Type B pancreatic cell (in vitro differentiated cells): ENCODE data around the gene FADS3. TPM values are rescaled to one million over a fixed set of nuclear protein-coding genes. Genes with fewer than 3 reads are reported as not detected.
A peak's percentile ranks its signal among the peaks of the same experiment; 100 is the strongest.

Experiments
- DNase-seq: peaks from one replicate; pipeline ENCODE4 v3.0.0; 2021; ENCODE audit warnings: mixed read lengths; ENCODE audit not compliant: unreplicated experiment; ENCODE audit errors: extremely low spot score
- H3K27ac Mint-ChIP-seq: 2 replicates; pipeline ENCODE4 v1.8.0; 2021; ENCODE audit warnings: mild to moderate bottlenecking, mixed read lengths
- H3K27me3 Mint-ChIP-seq: 2 replicates; pipeline ENCODE4 v1.8.0; 2021; ENCODE audit warnings: mixed read lengths
- H3K36me3 Mint-ChIP-seq: 2 replicates; pipeline ENCODE4 v1.8.0; 2021; ENCODE audit warnings: mixed read lengths
- H3K4me1 Mint-ChIP-seq: one replicate; pipeline ENCODE4 v1.8.0; 2021; ENCODE audit warnings: mixed read lengths; ENCODE audit not compliant: unreplicated experiment
- H3K4me3 Mint-ChIP-seq: 2 replicates; pipeline ENCODE4 v1.8.0; 2021; ENCODE audit warnings: mild to moderate bottlenecking, mixed read lengths
- H3K9me3 Mint-ChIP-seq: 2 replicates; pipeline ENCODE4 v1.8.0; 2021; ENCODE audit warnings: mixed read lengths
- CTCF ChIP-seq: fragments of 200-600 bp; sonication (generic); conservative IDR thresholded peaks from 2 replicates; pipeline ENCODE4 v1.5.0; 2021; ENCODE audit warnings: antibody characterized with exemption, mild to moderate bottlenecking
- total RNA-seq: library from RNA; stranded (reverse); gene quantifications from 2 replicates; pipeline ENCODE4 v1.2.1, GENCODE V29; 2021; ENCODE audit warnings: low replicate concordance

FADS3 gene
- total RNA-seq, 1 donor from 2014 or later, result 10.0 TPM

- no peak for TF ChIP-seq CTCF
- H3K27me3 Mint-ChIP-seq, result peaks cover 5% of the 10 kb centered on the region
- H3K9me3 Mint-ChIP-seq, result no peaks in the 10 kb centered on the region
- H3K4me3 Mint-ChIP-seq, result no peak overlapping the region
- no peak overlapping the region for H3K27ac Mint-ChIP-seq
- H3K36me3 Mint-ChIP-seq, result no peaks in the 10 kb centered on the region
- H3K4me1 Mint-ChIP-seq, result peaks cover 42% of the 10 kb centered on the region
- no peak for DNase-seq
Observed at GRCh38 chr11:61927501-61927900, 36.2 kb upstream of the FADS3 start.

GRCh38 chr11:61926235-61926634 is 34.9 kb upstream of the FADS3 start:
- Mint-ChIP-seq H3K27ac (no peak overlapping the region), H3K36me3 (no peaks in the 10 kb centered on the region), H3K27me3 (peaks cover 5% of the 10 kb centered on the region), H3K4me3 (no peak overlapping the region), H3K9me3 (no peaks in the 10 kb centered on the region), H3K4me1 (peaks cover 43% of the 10 kb centered on the region)
- DNase-seq, result no peak
- no peak for TF ChIP-seq CTCF

GRCh38 chr11:61925736-61926135 is 34.4 kb upstream of the FADS3 start:
- no peak for DNase-seq
- Mint-ChIP-seq H3K4me3 (no peak overlapping the region), H3K27ac (no peak overlapping the region), H3K9me3 (no peaks in the 10 kb centered on the region), H3K27me3 (peaks cover 5% of the 10 kb centered on the region), H3K4me1 (peaks cover 43% of the 10 kb centered on the region), H3K36me3 (no peaks in the 10 kb centered on the region)
- TF ChIP-seq CTCF, result no peak

GRCh38 chr11:61924064-61924455 is 32.7 kb upstream of the FADS3 start:
- Mint-ChIP-seq H3K27me3 (peaks cover 14% of the 10 kb centered on the region), H3K36me3 (no peaks in the 10 kb centered on the region), H3K27ac (peak overlapping the region; percentile 94), H3K4me1 (peaks cover 53% of the 10 kb centered on the region), H3K4me3 (no peak overlapping the region), H3K9me3 (no peaks in the 10 kb centered on the region)
- TF ChIP-seq CTCF, result no peak
- no peak for DNase-seq

GRCh38 chr11:61923166-61924063 is 32.1 kb upstream of the FADS3 start:
- Mint-ChIP-seq H3K9me3 (no peaks in the 10 kb centered on the region), H3K36me3 (no peaks in the 10 kb centered on the region), H3K4me1 (peaks cover 60% of the 10 kb centered on the region), H3K27me3 (peaks cover 20% of the 10 kb centered on the region), H3K4me3 (peak overlapping the region; percentile 78), H3K27ac (peak overlapping the region; percentile 94)
- no peak for TF ChIP-seq CTCF
- peak; percentile 72 for DNase-seq
